GM21360 (cell line): Measurements from ENCODE around the gene CAMTA1.
"Not testable (repeated sequence)": the region's sequence is repeated elsewhere in the genome, so short reads cannot be mapped to it uniquely, and the experiment has no call there.

Experiments used
- ATAC-seq: cut with Tn5 transposase; IDR thresholded peaks from one replicate; pipeline ENCODE4 v1.9.1; 2021; ENCODE audit warnings: mild to moderate bottlenecking, moderate library complexity; ENCODE audit not compliant: unreplicated experiment

Gene CAMTA1

DNA sequence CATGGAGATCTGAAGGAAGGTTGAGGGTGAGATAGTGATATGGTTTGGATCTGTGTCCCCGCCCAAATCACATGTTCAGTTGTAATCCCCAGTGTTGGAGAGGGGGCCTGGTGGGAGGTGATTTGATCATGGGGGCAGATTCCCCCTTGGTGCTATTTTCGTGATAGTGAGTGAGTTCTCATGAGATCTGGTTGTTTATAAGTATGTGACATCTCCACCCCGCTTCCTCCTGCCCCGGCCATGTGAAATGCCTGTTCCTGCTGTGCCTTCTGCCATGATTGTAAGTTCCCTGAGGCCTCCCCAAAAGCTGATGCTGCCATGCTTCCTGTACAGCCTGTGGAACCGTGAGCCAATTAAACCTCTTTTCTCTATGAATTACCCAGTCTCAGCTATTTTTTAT is 533.9 kb downstream of the CAMTA1 start:
- no peak for ATAC-seq

DNA sequence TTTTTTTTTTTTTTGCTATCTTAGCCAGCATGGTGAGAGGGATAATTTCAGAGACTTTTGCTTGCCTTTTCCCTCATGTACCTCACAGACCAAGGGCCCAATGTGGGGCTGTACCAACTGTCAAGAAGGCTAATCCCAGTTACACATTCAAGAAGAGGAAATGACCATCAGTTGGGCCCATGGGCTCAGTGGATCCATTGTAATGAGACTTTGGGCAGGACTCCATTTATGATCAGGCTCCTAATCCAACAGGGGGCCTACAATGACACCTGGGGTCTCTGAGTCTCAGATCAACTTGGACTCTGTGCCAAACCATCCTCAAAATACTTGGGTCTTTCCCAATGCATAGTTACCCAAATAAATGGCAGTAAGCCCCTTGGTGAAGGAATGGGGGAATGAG is 535.4 kb downstream of the CAMTA1 start:
- ATAC-seq, result no peak

DNA sequence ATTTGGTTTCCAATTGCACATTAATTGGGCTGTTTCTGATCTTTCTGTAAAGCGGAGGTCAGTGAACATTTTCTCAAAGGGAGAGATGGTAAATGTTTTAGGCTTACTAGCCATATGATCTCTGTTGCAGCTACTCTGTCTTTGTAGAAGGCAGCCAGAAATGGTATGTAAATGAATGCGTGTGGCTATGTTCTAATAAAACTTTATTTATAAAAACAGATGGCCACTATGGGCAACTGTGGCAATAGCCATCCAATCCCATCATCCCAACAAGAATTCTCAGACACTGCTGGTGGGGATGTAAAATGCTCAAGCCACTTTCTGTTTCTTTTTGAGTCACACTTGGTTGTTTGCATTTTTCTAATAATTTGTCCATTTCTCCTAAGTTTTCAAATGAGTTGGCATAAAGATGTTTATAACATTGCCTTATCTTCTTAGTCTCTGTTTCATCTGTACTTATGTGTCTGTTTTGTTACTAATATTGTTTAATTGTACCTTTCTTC is 537.1 kb downstream of the CAMTA1 start:
- ATAC-seq, result no peak

DNA sequence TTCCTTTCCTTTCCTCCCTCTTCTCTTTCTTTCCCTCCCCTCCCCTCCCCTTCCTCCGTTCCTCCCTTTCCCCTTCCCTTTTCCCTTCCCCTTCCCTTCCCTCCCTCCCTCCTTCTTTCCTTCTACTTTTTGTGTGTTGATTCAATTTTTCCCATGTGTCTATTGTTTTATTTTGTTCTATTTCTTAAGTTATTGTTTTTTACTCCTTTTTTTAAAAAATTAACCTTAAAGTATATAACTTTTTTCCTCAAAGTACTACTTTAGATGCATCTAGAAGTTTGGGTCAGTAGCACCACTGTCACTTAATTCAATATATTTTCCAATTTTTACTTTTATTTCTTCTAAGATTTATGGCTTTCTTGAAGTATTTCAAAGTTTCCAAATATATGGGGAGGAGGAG is 537.7 kb downstream of the CAMTA1 start:
- ATAC-seq, result no peak

DNA sequence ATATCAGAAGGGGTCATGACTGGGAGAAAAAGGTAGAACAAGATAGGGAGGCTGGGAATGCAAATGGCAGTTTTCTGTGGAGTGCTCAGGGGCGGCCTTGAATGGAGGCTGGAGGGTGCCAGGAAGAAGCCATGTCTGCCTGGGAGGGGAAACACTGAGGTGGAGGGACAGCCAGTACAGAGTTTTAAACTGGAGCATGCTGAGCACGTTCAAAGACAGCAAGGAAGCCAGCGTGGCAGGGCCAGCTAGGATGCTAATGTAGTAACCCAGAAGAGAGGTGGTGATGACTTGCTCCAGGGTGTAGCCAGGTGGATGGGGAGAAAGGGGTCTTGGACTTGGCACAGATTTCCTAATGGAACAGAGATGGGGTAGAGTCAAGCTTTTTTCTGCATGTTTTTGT is 540.0 kb downstream of the CAMTA1 start:
- ATAC-seq, result no peak

DNA sequence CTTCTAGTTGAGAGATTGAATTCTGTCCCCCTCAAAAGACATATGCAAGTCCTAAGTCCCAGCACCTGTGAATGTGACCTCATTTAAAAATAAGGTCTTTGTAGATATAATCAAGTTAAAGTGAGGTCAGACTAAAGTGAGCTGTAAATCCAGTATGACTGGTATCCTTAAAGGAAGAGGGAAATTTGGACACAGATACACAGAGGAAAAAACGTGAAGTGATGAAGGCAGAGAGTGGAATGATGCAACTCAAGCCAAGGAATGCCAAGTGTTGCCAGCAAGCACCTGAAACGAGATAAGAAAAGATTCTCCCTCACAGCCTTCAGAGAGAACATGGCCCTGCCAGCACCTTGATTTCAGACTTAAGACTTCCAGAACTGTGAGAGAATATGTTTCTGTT is 541.1 kb downstream of the CAMTA1 start:
- ATAC-seq, result no peak

DNA sequence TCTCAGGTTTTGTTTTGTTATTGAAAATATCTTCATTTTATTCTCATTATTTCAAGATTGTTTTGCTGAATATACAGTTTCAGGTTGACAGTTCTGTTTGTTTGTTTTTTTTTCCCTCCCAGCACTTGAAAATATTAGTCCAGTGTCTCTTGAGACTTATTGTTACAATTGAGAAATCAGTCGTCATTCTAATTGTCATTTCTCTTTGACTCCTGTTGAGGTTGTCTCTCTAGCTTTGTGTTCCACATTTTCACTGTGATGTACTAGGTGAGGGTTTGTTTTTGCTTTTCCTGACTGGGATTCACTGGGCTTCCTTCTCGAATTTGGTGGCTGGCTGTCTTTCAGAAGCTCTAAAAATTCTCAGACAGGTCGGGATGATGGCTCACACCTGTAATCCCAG is 542.6 kb downstream of the CAMTA1 start:
- no peak for ATAC-seq

DNA sequence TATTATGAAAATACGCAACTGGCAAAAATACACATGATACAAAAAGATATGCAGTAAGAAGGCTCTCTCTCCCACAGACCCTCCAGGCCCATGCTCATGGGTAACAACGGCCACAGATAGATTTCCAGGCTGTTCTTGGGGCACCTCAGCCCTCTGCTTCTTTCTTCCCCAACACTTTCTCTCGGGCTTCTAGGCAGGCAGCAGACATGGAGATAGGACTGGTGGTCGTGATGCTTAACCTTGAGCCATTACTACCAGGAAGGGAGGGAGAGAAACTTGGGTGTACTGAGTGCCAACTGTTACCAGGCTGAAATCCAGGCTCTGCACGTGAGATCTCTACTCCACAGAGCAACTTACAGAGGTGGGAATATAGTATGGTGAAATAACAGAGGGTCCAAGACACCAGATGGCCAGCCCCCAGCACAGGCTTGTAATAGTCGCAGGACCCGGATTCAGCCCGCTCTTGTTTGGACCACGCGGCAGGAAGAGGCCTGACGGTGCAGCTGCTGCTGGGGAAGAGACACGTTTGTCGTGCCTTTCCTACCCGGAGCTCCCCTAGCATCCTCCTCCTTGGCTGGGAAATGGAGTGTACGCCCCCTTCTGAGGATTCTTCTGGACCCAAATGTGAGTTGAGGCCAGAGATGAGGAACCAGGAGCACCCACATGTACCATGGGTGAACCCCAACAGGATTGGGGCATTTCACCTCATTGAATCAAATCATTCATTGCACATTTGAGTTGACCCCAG is 544.8 kb downstream of the CAMTA1 start:
- no peak for ATAC-seq

DNA sequence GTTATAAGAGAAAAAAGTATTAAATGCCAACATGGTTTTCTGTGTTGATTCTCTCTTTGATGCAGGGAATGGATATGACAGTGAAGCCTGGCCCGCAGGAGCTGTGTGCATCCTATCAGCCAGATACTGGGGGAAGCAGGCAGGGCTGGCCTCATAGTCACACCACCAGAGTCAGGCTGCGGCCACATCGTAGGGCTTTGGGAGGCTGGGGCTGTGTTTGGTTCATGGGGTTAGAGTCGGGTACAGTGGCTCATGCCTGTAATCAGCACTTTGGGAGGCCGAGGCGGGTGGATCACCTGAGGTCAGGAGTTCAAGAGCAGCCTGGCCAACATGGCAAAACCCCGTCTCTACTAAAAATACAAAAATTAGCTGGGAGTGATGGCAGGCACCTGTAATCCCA is 545.5 kb downstream of the CAMTA1 start:
- ATAC-seq, result not testable (repeated sequence)

DNA sequence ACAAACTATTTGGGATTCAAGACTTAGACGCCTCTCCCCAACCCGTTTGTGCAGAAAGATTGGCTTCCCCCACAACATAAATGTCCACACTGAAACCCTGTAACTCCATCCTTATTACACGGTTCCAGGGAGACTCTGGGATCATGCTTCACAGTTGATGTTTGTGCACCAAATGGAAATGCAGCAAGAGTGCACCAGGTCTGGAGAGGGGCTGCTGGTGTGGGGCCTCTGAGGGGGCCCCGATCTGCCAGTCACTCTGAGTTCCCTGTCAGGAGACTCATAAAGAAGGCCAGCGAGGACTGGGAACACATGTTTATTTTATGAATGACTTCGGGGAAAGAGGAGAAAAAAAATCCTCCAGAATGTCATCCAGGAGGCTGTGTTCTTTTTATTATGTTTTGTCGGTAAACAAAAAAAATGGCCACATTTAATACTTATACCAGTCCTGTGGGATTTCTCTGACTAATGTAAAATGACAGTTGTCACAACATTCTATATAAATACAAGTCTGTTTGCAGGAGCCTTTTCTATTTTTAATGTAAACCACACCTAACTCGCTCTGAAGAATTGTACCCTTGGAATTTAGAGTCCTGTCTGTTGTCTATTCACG is 546.8 kb downstream of the CAMTA1 start:
- no peak for ATAC-seq

DNA sequence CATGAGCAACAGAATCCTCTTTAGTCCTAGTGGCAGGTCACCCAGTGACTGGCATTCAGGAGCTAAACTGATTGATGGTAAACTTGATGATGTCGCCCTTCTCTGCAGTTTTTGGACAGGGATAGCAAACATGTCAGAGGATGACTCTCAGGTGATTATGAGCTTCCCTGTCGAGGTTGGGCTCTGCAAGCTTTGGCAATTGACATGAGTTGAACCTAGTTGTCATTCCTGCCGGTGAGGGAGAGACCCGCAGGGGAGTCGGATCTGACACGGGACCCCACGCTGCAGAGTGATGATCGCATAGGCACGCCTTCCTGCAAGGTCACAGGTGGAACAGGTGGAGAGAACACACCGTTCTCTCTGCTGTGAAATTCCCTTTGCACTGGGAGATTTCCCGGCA is 547.8 kb downstream of the CAMTA1 start:
- no peak for ATAC-seq

DNA sequence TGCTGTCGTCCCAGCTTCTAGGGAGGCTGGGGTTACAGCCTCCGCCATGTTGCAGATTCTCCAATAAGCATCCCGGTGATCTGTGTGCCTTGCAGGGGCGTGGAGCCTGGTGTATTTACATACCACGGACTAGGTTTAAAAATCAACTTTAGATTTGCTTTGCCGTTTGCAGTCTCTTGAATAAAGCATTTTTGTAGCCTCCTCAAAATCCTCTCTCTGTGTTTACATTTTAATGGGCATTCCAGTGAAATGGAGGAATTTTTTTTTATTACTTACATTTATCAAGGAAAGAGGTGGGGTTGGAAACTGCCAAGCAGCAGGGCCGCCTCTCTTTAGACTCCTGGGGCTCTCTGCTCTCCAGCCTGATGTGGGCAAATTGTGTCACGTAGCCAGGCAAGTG is 548.4 kb downstream of the CAMTA1 start:
- ATAC-seq, result no peak

DNA sequence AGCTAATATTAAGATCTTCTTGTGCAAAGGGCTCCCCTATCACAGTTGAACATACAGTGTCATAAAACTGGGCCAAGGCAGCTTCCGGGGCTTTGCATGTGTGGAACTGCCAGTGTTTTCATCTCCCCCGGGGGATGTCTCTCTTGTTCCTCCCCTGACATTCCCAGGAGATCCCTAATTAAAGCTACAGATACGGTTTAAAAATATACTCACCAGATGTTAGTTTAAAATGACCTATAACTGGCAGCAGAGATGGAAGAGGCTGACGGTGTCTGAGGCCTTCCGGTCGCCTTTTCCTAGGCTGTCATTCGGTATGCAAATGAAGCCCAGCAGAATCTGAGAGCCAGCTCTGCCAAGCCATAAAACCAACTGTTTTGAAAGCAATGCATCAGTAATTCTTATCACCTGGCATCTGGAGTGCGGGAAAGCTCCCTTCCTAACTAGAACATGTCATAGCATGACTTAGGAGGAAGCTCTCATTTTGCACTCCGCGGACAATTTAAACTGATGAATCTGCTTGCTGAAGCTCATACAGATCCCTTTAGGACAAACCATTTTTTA is 549.3 kb downstream of the CAMTA1 start:
- ATAC-seq, result no peak

DNA sequence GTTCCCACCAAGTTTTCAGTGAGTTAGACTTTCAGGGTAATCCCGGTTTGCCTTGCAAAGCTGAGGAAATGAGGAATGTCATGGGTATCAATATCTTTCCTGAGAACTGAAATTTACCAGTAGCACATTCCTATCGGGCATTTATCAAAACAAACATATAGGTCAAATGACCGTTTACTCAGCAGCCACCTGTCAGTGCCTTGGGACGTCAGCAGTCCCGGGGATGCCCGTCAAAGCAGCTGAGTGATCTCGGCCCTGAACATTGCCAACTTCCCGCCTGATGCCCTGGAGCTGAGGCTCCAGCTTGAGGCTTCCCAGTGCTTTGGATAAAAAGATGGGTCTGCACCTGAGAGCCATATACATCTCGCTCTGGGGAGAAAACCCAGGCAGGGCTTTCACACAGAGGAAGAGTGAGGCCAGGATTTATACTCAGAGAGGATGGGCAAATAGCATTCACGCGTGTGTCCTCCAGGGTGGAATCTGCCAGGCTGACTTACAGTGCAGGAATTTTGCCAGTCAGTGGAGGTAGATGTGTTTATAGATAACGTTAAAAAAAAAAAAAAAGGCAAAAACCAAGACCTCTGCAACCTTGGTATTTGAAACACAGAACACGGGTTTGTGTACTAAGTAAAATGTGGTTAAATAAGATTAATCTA is 550.1 kb downstream of the CAMTA1 start:
- no peak for ATAC-seq

DNA sequence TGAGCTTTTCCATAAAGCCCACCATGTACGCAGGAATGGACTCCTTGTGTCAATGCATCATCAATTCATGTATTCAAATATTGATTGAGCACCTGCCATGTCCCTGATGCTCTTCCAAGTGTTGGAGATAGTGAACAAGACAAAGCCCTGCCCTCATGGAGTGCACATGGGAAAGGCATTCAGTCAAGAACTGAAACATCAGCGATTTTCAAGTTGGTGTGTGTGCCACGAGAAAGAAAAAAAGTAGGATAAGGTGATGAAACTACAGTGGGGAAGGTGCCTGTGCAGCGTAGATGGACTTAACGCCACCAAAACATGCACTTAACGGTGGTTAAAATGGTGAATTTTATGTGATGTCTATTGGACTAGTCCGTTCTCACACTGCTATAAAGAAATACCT is 553.2 kb downstream of the CAMTA1 start:
- no peak for ATAC-seq

DNA sequence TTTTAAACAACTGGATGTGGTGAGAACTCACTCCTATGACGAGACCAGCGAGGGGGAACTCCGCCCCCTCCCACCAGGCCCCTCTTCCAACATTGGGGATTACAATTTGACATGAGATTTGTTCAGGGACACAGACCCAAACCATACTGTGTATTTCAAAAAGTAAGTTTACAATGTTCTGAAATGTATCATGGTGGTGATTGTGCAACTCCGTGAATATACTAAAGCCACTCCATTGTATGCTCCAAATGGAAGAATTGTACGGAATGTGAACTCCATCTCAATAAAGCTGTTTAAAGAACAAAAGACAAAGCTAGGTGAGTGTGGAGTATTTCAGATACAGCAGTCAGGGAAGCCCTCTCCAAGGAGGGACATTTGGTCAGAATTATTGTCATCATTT is 553.8 kb downstream of the CAMTA1 start:
- ATAC-seq, result no peak

DNA sequence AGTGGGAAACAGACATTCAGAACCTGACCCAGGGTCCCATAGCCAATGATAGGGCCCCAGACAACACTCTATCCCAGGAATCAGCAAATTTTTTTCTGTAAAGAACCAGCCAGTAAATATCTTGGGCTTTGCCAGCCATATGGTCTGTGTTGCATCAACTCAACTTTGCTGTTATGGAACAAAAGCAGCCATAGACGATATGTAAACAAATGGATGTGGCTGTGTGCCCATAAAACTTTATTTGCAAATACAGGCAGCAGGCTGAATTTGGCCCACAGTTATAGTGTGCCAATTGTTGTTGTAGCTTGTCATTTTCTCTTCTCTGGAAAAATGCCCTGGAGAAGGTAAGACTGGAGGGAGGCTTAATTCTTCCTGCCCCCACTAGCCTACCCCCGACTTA is 554.7 kb downstream of the CAMTA1 start:
- no peak for ATAC-seq

DNA sequence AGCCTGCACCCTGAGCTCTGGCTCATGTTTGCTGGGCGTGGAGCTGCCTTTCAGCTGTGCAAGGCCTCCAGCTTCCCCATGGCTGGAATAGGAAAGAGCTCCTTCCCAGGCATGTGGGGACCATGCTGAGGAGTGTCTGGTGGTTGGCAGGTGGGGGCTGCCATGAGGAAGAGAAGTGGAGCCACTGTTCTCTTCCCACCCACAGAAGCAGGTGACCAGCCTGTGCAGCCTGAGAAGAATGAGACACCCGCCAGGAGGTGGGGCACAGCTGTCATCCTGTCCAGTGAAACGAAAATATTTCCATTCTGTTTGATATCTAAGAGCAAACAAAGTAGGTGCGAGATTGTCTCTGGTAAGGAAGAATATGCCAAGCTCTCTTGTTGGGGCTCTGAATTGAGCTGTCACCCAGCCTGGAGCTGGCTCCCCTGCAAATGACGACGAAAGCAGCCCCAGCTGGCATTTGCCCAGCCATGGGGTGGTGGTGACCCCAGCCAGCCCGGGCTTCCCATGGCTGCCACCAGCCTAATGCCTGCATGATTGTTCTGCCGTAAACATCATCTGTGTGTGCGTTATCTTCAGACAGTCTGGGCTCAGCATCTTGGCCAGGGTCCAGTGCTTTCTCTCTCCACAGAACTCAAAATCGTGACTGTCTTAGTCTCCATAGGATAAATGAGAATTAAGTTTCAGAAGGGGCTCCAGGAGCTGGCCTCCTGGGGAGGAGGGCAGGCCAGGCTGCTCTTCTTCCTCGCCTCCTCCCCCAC is 556.1 kb downstream of the CAMTA1 start:
- no peak for ATAC-seq

DNA sequence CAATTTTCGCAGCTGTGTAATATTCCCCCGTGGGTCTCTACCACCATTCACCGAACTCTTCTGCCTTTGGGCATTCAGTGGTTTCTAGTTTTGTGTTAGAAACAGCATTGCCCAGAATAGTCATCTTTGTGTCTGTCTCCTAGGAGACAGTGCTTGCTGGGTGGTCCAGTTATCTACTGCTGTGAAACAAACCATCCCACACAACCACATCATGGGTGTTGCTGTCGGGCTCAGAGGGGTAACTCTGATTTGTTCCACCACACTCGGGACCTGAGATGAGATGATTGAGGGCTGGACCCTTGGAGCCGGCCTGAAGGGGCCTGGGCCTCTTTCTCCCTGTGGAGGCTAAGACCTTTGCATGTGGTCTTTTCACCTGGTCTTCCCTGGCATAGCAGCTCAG is 558.6 kb downstream of the CAMTA1 start:
- no peak for ATAC-seq

DNA sequence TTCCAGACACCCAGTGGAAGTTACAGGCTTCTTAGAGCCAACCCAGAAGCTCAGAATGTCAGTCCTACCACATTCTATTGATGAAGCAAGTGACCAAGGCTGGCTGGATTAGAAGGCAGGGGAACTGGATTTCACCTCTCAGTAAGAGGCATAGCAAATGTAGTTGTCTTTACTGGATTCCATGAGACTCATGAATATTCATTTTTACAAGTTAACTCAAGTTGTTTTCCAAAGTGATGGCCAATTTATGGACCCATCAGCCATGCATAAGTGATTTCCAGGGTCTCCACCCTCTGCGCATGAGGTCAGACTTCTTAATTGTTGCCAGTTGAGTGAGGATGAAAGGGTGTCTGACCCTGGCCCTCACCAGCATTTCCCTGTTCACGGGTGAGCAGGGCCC is 559.0 kb downstream of the CAMTA1 start:
- no peak for ATAC-seq

DNA sequence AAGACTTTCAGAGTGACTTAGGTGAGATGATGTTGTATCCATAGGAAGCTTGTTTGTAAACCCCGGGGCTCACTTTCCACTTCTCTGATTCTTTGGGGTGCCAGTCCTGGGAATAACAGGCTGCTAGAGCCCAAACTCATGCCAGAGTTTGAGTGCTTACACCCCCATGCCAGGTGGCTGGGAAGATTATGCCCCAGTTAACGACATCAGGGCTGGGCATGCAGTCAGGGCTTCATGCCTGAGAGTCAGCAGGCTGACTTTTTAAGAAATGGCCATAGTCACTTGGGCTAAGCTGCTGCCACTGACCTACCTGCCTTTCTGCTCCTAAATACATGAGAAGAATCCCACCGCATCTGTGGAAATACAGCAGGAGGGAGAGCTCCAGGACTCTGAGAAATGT is 560.3 kb downstream of the CAMTA1 start:
- ATAC-seq, result no peak
